RKO (cell line): Measurements from ENCODE around the gene TLE2.
"Not testable (repeated sequence)": the region's sequence is repeated elsewhere in the genome, so short reads cannot be mapped to it uniquely, and the experiment has no call there.

Experiments used
- DNase-seq: peaks from one replicate; pipeline ENCODE4 v3.0.0-alpha.2; 2016; ENCODE audit warnings: low spot score

Gene TLE2

GRCh38 chr19:3012621-3013262 is 16.3 kb downstream of the TLE2 start:
- DNase-seq: no peak

- not testable (repeated sequence) for DNase-seq
These were observed 17.0 kb downstream of the TLE2 start for GRCh38 chr19:3012059-3012458.

GRCh38 chr19:3010871-3011270 is 18.2 kb downstream of the TLE2 start:
- no peak for DNase-seq

GRCh38 chr19:3008994-3009393 is 20.1 kb downstream of the TLE2 start:
- no peak for DNase-seq

- no peak for DNase-seq
These were observed 21.1 kb downstream of the TLE2 start for GRCh38 chr19:3007975-3008374.

- DNase-seq: no peak
These were observed 22.9 kb downstream of the TLE2 start for GRCh38 chr19:3006075-3006767.

GRCh38 chr19:3005345-3005744 is 23.7 kb downstream of the TLE2 start:
- DNase-seq: no peak

- DNase-seq: no peak
These were observed 24.6 kb downstream of the TLE2 start for GRCh38 chr19:3004522-3004921.

- no peak for DNase-seq
These were observed 26.0 kb downstream of the TLE2 start for GRCh38 chr19:3003046-3003445.

GRCh38 chr19:3001235-3001800 is 27.8 kb downstream of the TLE2 start:
- no peak for DNase-seq

- DNase-seq: no peak
These were observed 30.4 kb downstream of the TLE2 start for GRCh38 chr19:2998642-2999041.

GRCh38 chr19:2997720-2998119 is 31.4 kb downstream of the TLE2 start:
- no peak for DNase-seq

GRCh38 chr19:2994588-2995131 is 34.4 kb downstream of the TLE2 start:
- no peak for DNase-seq

GRCh38 chr19:2993579-2993978 is 35.5 kb downstream of the TLE2 start:
- no peak for DNase-seq

- no peak for DNase-seq
These were observed 36.1 kb downstream of the TLE2 start for GRCh38 chr19:2992958-2993357.

GRCh38 chr19:2992333-2992732 is 36.7 kb downstream of the TLE2 start:
- DNase-seq: not testable (repeated sequence)

GRCh38 chr19:2989236-2989946 is 39.7 kb downstream of the TLE2 start:
- no peak for DNase-seq

GRCh38 chr19:2988568-2988967 is 40.5 kb downstream of the TLE2 start:
- DNase-seq: no peak

- no peak for DNase-seq
These were observed 41.3 kb downstream of the TLE2 start for GRCh38 chr19:2987797-2988196.

- no peak for DNase-seq
These were observed 42.0 kb downstream of the TLE2 start for GRCh38 chr19:2986951-2987524.

- DNase-seq: no peak
These were observed 44.9 kb downstream of the TLE2 start for GRCh38 chr19:2984215-2984528.
